ENCODE data around the gene ODAD3. TPM values are rescaled to one million over a fixed set of nuclear protein-coding genes. Genes with fewer than 3 reads are reported as not detected.

ODAD3 gene
- total and polyA plus RNA-seq, 2 of the 13 experiments (the other 11 are each of a cell fraction or from before 2014, with no cell fraction given), result 0.04 to 0.08 TPM

GRCh38 chr19:11435057-11435832 lies at the start of gene ODAD3, which contains the start of gene PRKCSH (continued):
- TF ChIP-seq TAF15 (IDR thresholded peaks at IDR 0.05; ENCODE audit: low read depth, low read length, poor library complexity, severe bottlenecking), result no peak
- TF ChIP-seq CERS6 (CRISPR knock-in tag; IDR thresholded peaks at IDR 0.05), result no peak
- peak; percentile 83 for TF ChIP-seq ETV5 (CRISPR knock-in tag; IDR thresholded peaks at IDR 0.05; ENCODE audit: borderline replicate concordance)
- TF ChIP-seq CTCF (CRISPR knock-in tag; IDR thresholded peaks at IDR 0.05), result peak; percentile 87
- peak; percentile 82 for TF ChIP-seq ZBTB2 (CRISPR knock-in tag; IDR thresholded peaks at IDR 0.05; ENCODE audit: low read depth)
- no peak for TF ChIP-seq ZSCAN5A (CRISPR knock-in tag; IDR thresholded peaks at IDR 0.05; ENCODE audit: borderline replicate concordance)
- peak; percentile 33 for TF ChIP-seq SRSF1 (optimal IDR thresholded peaks at IDR 0.05; ENCODE audit: low read depth, low read length)
- TF ChIP-seq HNF4A (CRISPR knock-in tag; IDR thresholded peaks at IDR 0.05), result peak; percentile 93
- TF ChIP-seq FOXA1 (IDR thresholded peaks at IDR 0.05), result no peak
- TF ChIP-seq FOXA1 (CRISPR knock-in tag; IDR thresholded peaks at IDR 0.05), result no peak
- TF ChIP-seq IRF2 (CRISPR knock-in tag; IDR thresholded peaks at IDR 0.05), result peak; percentile 84; the same call in 1 of the 2 replicates
- TF ChIP-seq MIXL1 (CRISPR knock-in tag; IDR thresholded peaks at IDR 0.05), result 0 out of 2 replicates have a peak, but pooled peaks have one; percentile 78
- TF ChIP-seq ZNF770 (CRISPR knock-in tag; IDR thresholded peaks at IDR 0.05), result peak; percentile 34; the same call in 1 of the 2 replicates
- peak; percentile 76 for TF ChIP-seq PHF21A (CRISPR knock-in tag; IDR thresholded peaks at IDR 0.05)
- TF ChIP-seq ZSCAN31 (CRISPR knock-in tag; IDR thresholded peaks at IDR 0.05; ENCODE audit: low read depth), result peak; percentile 54
- TF ChIP-seq ERF (CRISPR knock-in tag; IDR thresholded peaks at IDR 0.05), result peak; percentile 35; the same call in 1 of the 2 replicates
- TF ChIP-seq FLYWCH1 (CRISPR knock-in tag; IDR thresholded peaks at IDR 0.05), result no peak
- peak; percentile 96 for TF ChIP-seq RFX1 (IDR thresholded peaks at IDR 0.05)
- TF ChIP-seq PPARG (CRISPR knock-in tag; conservative IDR thresholded peaks at IDR 0.05), result peak; percentile 65
- TF ChIP-seq AKAP8 (CRISPR knock-in tag; IDR thresholded peaks at IDR 0.05), result peak; percentile 62; the same call in 1 of the 2 replicates
- peak; percentile 78 for TF ChIP-seq HOXA5 (CRISPR knock-in tag; IDR thresholded peaks at IDR 0.05)
- no peak for TF ChIP-seq ZNF225 (CRISPR knock-in tag; IDR thresholded peaks at IDR 0.05)
- no peak for TF ChIP-seq ZSCAN20 (CRISPR knock-in tag; IDR thresholded peaks at IDR 0.05; ENCODE audit: borderline replicate concordance)
- no peak for TF ChIP-seq PTBP1 (IDR thresholded peaks at IDR 0.05; ENCODE audit: low read depth, low read length, poor library complexity, severe bottlenecking)
